Activated T-cell treated with anti-CD3 and anti-CD28 coated beads for 1 hour (primary cell): Measurements from ENCODE around the gene RPL27A.
"Not testable (repeated sequence)": the region's sequence is repeated elsewhere in the genome, so short reads cannot be mapped to it uniquely, and the experiment has no call there.

Experiments used
- DNase-seq: peaks from one replicate; pipeline ENCODE4 v3.0.0-alpha.2; 2020; ENCODE audit warnings: low read depth

Gene RPL27A

GRCh38 chr11:8682303-8683114, at the start of gene RPL27A, which contains the start of gene TRIM66:
RPL27A (plus strand) TSS chr11:8682792; CDS start chr11:8682814, 22 bp downstream.
TRIM66 (minus strand) TSS chr11:8682665; CDS start chr11:8672274, 10,391 bp downstream.
- peak; percentile 99 for DNase-seq

GRCh38 chr11:8634498-8634897, 48.1 kb upstream of the RPL27A start:
- no peak for DNase-seq

- DNase-seq: no peak
These were observed 46.5 kb upstream of the RPL27A start for GRCh38 chr11:8636127-8636526.

- no peak for DNase-seq
These were observed 44.3 kb upstream of the RPL27A start for GRCh38 chr11:8638300-8638699.

- DNase-seq: no peak
These were observed 42.9 kb upstream of the RPL27A start for GRCh38 chr11:8639655-8640054.

GRCh38 chr11:8640267-8640906, 42.2 kb upstream of the RPL27A start:
- no peak for DNase-seq

GRCh38 chr11:8641332-8641731, 41.3 kb upstream of the RPL27A start:
- no peak for DNase-seq

GRCh38 chr11:8642196-8642841, 40.3 kb upstream of the RPL27A start:
- no peak for DNase-seq

- DNase-seq: no peak
These were observed 35.7 kb upstream of the RPL27A start for GRCh38 chr11:8646873-8647272.

- DNase-seq: no peak
These were observed 33.2 kb upstream of the RPL27A start for GRCh38 chr11:8649361-8649760.

- DNase-seq: no peak
These were observed 32.1 kb upstream of the RPL27A start for GRCh38 chr11:8650401-8650990.

- DNase-seq: no peak
These were observed 30.5 kb upstream of the RPL27A start for GRCh38 chr11:8652140-8652539.

GRCh38 chr11:8654503-8654902, 28.1 kb upstream of the RPL27A start:
- DNase-seq: no peak

- no peak for DNase-seq
These were observed 26.3 kb upstream of the RPL27A start for GRCh38 chr11:8656291-8656690.

GRCh38 chr11:8658321-8659057, 24.1 kb upstream of the RPL27A start:
- DNase-seq: no peak

GRCh38 chr11:8661001-8661795, 21.4 kb upstream of the RPL27A start:
- no peak for DNase-seq

- no peak for DNase-seq
These were observed 17.4 kb upstream of the RPL27A start for GRCh38 chr11:8665222-8665621.

- not testable (repeated sequence) for DNase-seq
These were observed 12.5 kb upstream of the RPL27A start for GRCh38 chr11:8670081-8670480.

GRCh38 chr11:8671193-8671612, 11.4 kb upstream of the RPL27A start:
- no peak for DNase-seq

- DNase-seq: no peak
These were observed 10.9 kb upstream of the RPL27A start for GRCh38 chr11:8671651-8672062.

GRCh38 chr11:8672346-8672745, 10.2 kb upstream of the RPL27A start:
- no peak for DNase-seq
